ENCODE measurements around the gene OSBPL5.

GRCh38 chr11:3204141-3205015 is 39.3 kb upstream of the OSBPL5 start:
- TF ChIP-seq CTCF (IDR thresholded peaks at IDR 0.05): no peak
- TF ChIP-seq EZH2 (IDR thresholded peaks at IDR 0.05): no peak
- no peak for TF ChIP-seq EZH2phosphoT487 (IDR thresholded peaks at IDR 0.05)
